ENCODE results near the gene PRRX1.

Gene PRRX1

GRCh38 chr1:170741678-170742077 is 77.7 kb downstream of the PRRX1 start:
- H3K27ac Mint-ChIP-seq = no peak overlapping the region
- no peak for DNase-seq
- no peaks in the 10 kb centered on the region for H3K27me3 Mint-ChIP-seq (ENCODE audit: low read depth, poor library complexity)

GRCh38 chr1:170742600-170742999 is 78.7 kb downstream of the PRRX1 start:
- H3K27me3 Mint-ChIP-seq (ENCODE audit: low read depth, poor library complexity) = no peaks in the 10 kb centered on the region
- H3K36me3 Mint-ChIP-seq (ENCODE audit: low read depth) = peaks cover 4% of the 10 kb centered on the region
- H3K9me3 Mint-ChIP-seq = peaks cover 22% of the 10 kb centered on the region
- DNase-seq = no peak
- no peak for TF ChIP-seq CTCF (IDR thresholded peaks at IDR 0.05)
- no peaks in the 10 kb centered on the region for H3K4me1 Mint-ChIP-seq
- no peak overlapping the region for H3K4me3 Mint-ChIP-seq
- no peak overlapping the region for H3K27ac Mint-ChIP-seq

More at GRCh38 chr1:170741678-170742077, 77.7 kb downstream of the PRRX1 start:
- H3K36me3 Mint-ChIP-seq (ENCODE audit: low read depth) = peaks cover 4% of the 10 kb centered on the region
- no peaks in the 10 kb centered on the region for H3K4me1 Mint-ChIP-seq
- no peak overlapping the region for H3K4me3 Mint-ChIP-seq
- no peak for TF ChIP-seq CTCF (IDR thresholded peaks at IDR 0.05)
- H3K9me3 Mint-ChIP-seq = peaks cover 22% of the 10 kb centered on the region

GRCh38 chr1:170743083-170743482 is 79.2 kb downstream of the PRRX1 start:
- Mint-ChIP-seq H3K4me1 (no peaks in the 10 kb centered on the region), H3K36me3 (ENCODE audit: low read depth) (peaks cover 4% of the 10 kb centered on the region), H3K4me3 (no peak overlapping the region), H3K27ac (no peak overlapping the region), H3K9me3 (peaks cover 22% of the 10 kb centered on the region), H3K27me3 (ENCODE audit: low read depth, poor library complexity) (no peaks in the 10 kb centered on the region)
- DNase-seq = no peak
- no peak for TF ChIP-seq CTCF (IDR thresholded peaks at IDR 0.05)

GRCh38 chr1:170749549-170749948 is 85.6 kb downstream of the PRRX1 start:
- Mint-ChIP-seq H3K27ac (no peak overlapping the region), H3K36me3 (ENCODE audit: low read depth) (no peaks in the 10 kb centered on the region), H3K4me1 (peaks cover 9% of the 10 kb centered on the region), H3K4me3 (no peak overlapping the region), H3K9me3 (no peaks in the 10 kb centered on the region), H3K27me3 (ENCODE audit: low read depth, poor library complexity) (no peaks in the 10 kb centered on the region)
- no peak for TF ChIP-seq CTCF (IDR thresholded peaks at IDR 0.05)
- DNase-seq = no peak

GRCh38 chr1:170749959-170750358 is 86.0 kb downstream of the PRRX1 start:
- no peak overlapping the region for H3K27ac Mint-ChIP-seq
- no peak overlapping the region for H3K4me3 Mint-ChIP-seq

More at GRCh38 chr1:170749959-170750358, 86.0 kb downstream of the PRRX1 start:
- Mint-ChIP-seq H3K36me3 (ENCODE audit: low read depth) (no peaks in the 10 kb centered on the region), H3K4me1 (peaks cover 9% of the 10 kb centered on the region), H3K27me3 (ENCODE audit: low read depth, poor library complexity) (no peaks in the 10 kb centered on the region), H3K9me3 (no peaks in the 10 kb centered on the region)
- no peak for TF ChIP-seq CTCF (IDR thresholded peaks at IDR 0.05)
- DNase-seq = no peak

Measured in nephron progenitor cell (in vitro differentiated cells).